Panc1 (cell line): ENCODE data around the gene NDUFS6. TPM values are rescaled to one million over a fixed set of nuclear protein-coding genes. Genes with fewer than 3 reads are reported as not detected.

Source experiments
- ATAC-seq: fragments of 200-7000 bp; cut with Tn5 transposase; 2 replicates; pipeline ENCODE4 v1.9.1; 2020; ENCODE audit warnings: mild to moderate bottlenecking, moderate library complexity
- BruUV-seq: library from RNA; stranded (reverse); fragments of 400-500 nt; replicated peaks from 2 replicates; lab custom pipeline; 2021; lab: Mats Ljungman, UMichigan
- CTCF ChIA-PET: fragments of 300-600 bp; sonication (Branson Sonifier 250); formaldehyde crosslinking; loops from one replicate; lab custom pipeline; 2022; ENCODE audit warnings: antibody characterized with exemption; lab: Charles Lee
- POLR2A ChIA-PET: fragments of 300-600 bp; sonication (Branson Sonifier 250); formaldehyde crosslinking; loops from one replicate; lab custom pipeline; 2022; ENCODE audit warnings: antibody characterized with exemption; lab: Charles Lee
- DNase-seq: peaks from one replicate; pipeline ENCODE4 v3.0.0-alpha.2; 2010; ENCODE audit warnings: low read depth, low spot score
- H3K27ac ChIP-seq: 2 replicates; pipeline ENCODE4 v1.5.1; 2011; ENCODE audit warnings: mild to moderate bottlenecking, low read length, inconsistent platforms
- H3K27me3 ChIP-seq: fragments of 200-500 bp; sonication (Bioruptor generic); 2 replicates; pipeline ENCODE4 v1.6.0; 2014; ENCODE audit warnings: low read length, inconsistent platforms; ENCODE audit not compliant: control insufficient read depth, insufficient read depth
- H3K36me3 ChIP-seq: fragments of 200-500 bp; sonication (Bioruptor generic); 2 replicates; pipeline ENCODE4 v1.5.1; 2014; ENCODE audit warnings: inconsistent platforms, mild to moderate bottlenecking, low read length, moderate library complexity; ENCODE audit not compliant: control insufficient read depth, insufficient read depth
- H3K4me1 ChIP-seq: 2 replicates; pipeline ENCODE4 v1.5.1; 2011; ENCODE audit warnings: inconsistent platforms, mild to moderate bottlenecking, low read length, moderate library complexity; ENCODE audit not compliant: control insufficient read depth, insufficient read depth
- H3K4me3 ChIP-seq, 2 experiments: 2 replicates each; pipeline ENCODE4 v1.5.1; 2011 to 2012; ENCODE audit warnings: low read depth in 2 of 2, low read length in 2 of 2, mild to moderate bottlenecking in 2 of 2, inconsistent platforms in 1 of 2, moderate library complexity in 1 of 2
- H3K9me3 ChIP-seq: fragments of 200-500 bp; sonication (Bioruptor generic); 2 replicates; pipeline ENCODE4 v1.5.1; 2014; ENCODE audit warnings: low read depth, mild to moderate bottlenecking, inconsistent platforms, low read length, moderate library complexity; ENCODE audit not compliant: control insufficient read depth, insufficient read depth
- CTCF ChIP-seq: fragments of 450-650 bp; IDR thresholded peaks from 2 replicates; pipeline ENCODE4 v1.5.1; 2017; ENCODE audit warnings: mild to moderate bottlenecking
- POLR2AphosphoS5 ChIP-seq: IDR thresholded peaks from 2 replicates; pipeline ENCODE4 v1.6.1; 2012; ENCODE audit warnings: mild to moderate bottlenecking, low read depth, low read length, moderate library complexity
- REST ChIP-seq, 2 experiments: IDR thresholded peaks; 2 replicates each; pipeline ENCODE4 v1.6.1; 2011 to 2012; ENCODE audit warnings: low read depth in 2 of 2, control low read depth in 1 of 2, low read length in 1 of 2, mild to moderate bottlenecking in 1 of 2, moderate library complexity in 1 of 2; ENCODE audit not compliant: insufficient read depth in 1 of 2
- SIN3A ChIP-seq: IDR thresholded peaks from 2 replicates; pipeline ENCODE4 v1.6.1; 2012; ENCODE audit warnings: low read depth, mild to moderate bottlenecking, low read length, moderate library complexity, borderline replicate concordance; ENCODE audit not compliant: insufficient read depth
- TCF7L2 ChIP-seq: IDR thresholded peaks from 2 replicates; pipeline ENCODE4 v1.6.1; 2011; ENCODE audit warnings: mild to moderate bottlenecking, low read depth, low read length, inconsistent platforms
- in situ Hi-C: cut with HindIII; loops from 2 replicates; pipeline ENCODE4 v1.10.0; 2016; ENCODE audit warnings: low sequenced_read_pairs, low pct_unique_long_range_greater_than_20kb
- intact Hi-C: fragments of 100-400 bp; cut with micrococcal nuclease; formaldehyde crosslinking; loops from one replicate; pipeline ENCODE4 v1.10.0; 2022; ENCODE audit not compliant: unreplicated experiment
- total RNA-seq: library from RNA; stranded (reverse); gene quantifications from one replicate; pipeline ENCODE4 v1.2.1, GENCODE V29; 2021; ENCODE audit not compliant: unreplicated experiment

Gene NDUFS6
- total RNA-seq, 1 experiment from 2014 or later: 70.6 TPM

DNA sequence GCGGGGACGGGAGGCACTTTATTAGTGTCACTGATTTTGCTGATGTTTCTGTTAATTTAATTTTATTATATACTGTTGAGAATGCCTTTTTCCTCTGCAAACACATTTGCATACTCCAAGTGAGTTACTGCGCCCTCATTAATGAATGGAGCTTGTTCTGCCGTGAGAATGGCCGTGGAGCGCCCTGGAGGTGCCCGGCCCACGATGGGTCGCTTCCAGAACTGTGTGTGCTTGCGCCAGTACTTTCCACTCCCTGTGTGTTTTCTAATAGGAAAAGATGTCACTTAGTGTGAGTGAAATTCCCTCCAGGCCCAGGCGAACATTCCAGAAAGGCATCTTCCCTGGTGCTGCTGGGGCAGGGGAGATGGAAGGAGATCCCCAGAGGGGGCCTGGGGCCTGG lies 30.1 kb downstream of the NDUFS6 start:
- TF ChIP-seq SIN3A (no peak), TCF7L2 (no peak), POLR2AphosphoS5 (no peak), CTCF (no peak), REST (IDR thresholded peaks at IDR 0.05; ENCODE audit: insufficient read depth in 1 of 2, low read depth in 2 of 2, low read length in 1 of 2) (no peak)
- Histone ChIP-seq H3K4me1 (no peaks in the 10 kb centered on the region), H3K27me3 (no peaks in the 10 kb centered on the region), H3K9me3 (no peaks in the 10 kb centered on the region), H3K4me3 (no peak overlapping the region), H3K36me3 (no peaks in the 10 kb centered on the region), H3K27ac (no peak overlapping the region)
- ATAC-seq (no peak), DNase-seq (no peak)
- POLR2A ChIA-PET: no interaction called here
- no TSS peak for BruUV-seq
- in situ Hi-C loops: no loop called here
- intact Hi-C loops: no loop called here
- CTCF ChIA-PET: no interaction called here

DNA sequence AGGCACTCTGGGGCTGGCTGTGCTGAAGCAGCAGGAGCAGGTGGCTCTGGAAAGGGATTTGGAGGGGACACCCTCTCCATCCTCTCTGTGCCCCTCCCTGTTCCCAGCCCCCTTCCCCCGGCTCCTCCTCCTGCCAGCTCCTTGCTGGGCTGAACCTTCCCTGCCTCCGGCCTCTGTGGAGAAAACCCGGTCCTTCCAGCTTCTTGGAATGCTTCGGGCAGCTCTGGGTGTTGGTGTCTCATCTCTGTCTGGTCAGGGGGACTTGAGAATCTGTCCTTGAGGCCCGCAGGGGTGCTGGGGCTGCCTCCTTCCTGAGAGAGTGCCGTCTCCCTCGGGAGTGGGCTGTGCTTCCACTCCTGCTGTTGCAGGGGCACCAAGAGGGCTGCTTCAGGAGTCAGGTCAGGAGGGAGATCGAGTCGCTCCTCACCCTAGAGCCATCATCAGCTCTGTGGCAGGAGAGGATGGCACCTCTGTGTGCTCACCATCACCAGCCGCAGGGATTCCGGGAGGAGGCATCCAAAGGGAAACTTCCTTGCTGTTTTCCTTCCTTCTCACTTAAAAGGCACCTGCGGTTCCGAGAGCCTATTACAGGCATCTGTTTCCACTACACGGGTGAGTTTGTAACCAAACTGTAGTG lies 30.6 kb downstream of the NDUFS6 start:
- TF ChIP-seq TCF7L2 (no peak), REST (IDR thresholded peaks at IDR 0.05; ENCODE audit: insufficient read depth in 1 of 2, low read depth in 2 of 2, low read length in 1 of 2) (no peak), CTCF (no peak), SIN3A (no peak), POLR2AphosphoS5 (no peak)
- ATAC-seq: no peak; the same call in 1 of the 2 replicates
- no peaks in the 10 kb centered on the region for H3K9me3 ChIP-seq
- CTCF ChIA-PET: no interaction called here
- DNase-seq: no peak
- intact Hi-C loops: no loop called here
- POLR2A ChIA-PET: no interaction called here
- H3K36me3 ChIP-seq: no peaks in the 10 kb centered on the region
- no peaks in the 10 kb centered on the region for H3K4me1 ChIP-seq
- H3K27ac ChIP-seq: no peak overlapping the region
- H3K4me3 ChIP-seq: no peak overlapping the region
- H3K27me3 ChIP-seq: no peaks in the 10 kb centered on the region
- in situ Hi-C loops: no loop called here
- no TSS peak for BruUV-seq
